ENCODE results near the gene XRCC3.

Gene XRCC3

GRCh38 chr14:103726474-103726873 is 11.2 kb upstream of the XRCC3 start:
- no peak for DNase-seq (ENCODE audit: low read depth, low spot score)

GRCh38 chr14:103725739-103726395 is 10.6 kb upstream of the XRCC3 start:
- DNase-seq (ENCODE audit: low read depth, low spot score) = no peak

GRCh38 chr14:103725001-103725682 is 9.9 kb upstream of the XRCC3 start:
- DNase-seq (ENCODE audit: low read depth, low spot score) = no peak

GRCh38 chr14:103724116-103724515 is 8.9 kb upstream of the XRCC3 start:
- no peak for DNase-seq (ENCODE audit: low read depth, low spot score)

DNA sequence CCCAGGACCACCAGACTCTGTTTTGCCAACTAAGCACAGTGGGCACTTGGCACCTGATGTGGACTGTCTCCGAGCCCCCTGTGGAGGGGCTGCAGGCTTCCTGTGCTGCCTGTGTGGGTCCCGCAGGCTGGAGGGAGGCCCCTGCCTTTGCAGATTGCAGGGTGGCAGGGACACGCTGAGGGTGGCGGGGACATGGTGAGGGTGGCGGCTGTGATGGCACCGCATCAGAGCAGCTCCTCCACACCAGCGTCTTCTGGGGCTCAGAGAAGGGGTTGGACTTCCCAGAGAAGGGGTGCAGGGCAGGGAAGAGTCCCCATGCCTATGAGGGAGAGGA is 8.5 kb upstream of the XRCC3 start:
- DNase-seq (ENCODE audit: low read depth, low spot score) = no peak

- peak; percentile 20 for DNase-seq (ENCODE audit: low read depth, low spot score)
These were observed 6.3 kb upstream of the XRCC3 start for GRCh38 chr14:103721334-103722120.

- no peak for DNase-seq (ENCODE audit: low read depth, low spot score)
These were observed 4.5 kb upstream of the XRCC3 start for GRCh38 chr14:103719751-103720150.

DNA sequence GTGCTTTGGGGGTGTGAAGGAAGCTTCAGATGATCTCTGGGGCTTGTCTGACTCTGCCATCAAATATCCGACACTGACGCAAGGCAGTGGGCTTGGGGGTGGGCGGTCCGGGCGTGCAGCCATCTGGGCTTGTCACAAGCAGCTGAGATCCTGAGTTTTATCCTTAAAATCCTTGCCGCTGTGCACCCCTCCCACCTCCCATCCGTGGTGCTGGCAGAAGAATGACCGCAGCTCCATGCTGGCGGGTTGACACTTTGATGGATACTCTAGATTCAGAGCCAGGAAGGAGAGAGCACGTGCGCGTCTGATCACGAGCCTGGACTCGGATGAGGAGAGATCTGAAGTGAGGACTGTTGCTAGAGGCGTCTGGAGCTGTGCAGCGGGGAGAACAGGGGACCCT is 3.3 kb upstream of the XRCC3 start:
- DNase-seq (ENCODE audit: low read depth, low spot score) = no peak

GRCh38 chr14:103716899-103717411 is 1.7 kb upstream of the XRCC3 start:
- DNase-seq (ENCODE audit: low read depth, low spot score) = no peak

GRCh38 chr14:103716091-103716801 is 995 bp upstream of the XRCC3 start:
- DNase-seq (ENCODE audit: low read depth, low spot score) = no peak

GRCh38 chr14:103714063-103714724 is 1.1 kb downstream of the XRCC3 start:
- DNase-seq (ENCODE audit: low read depth, low spot score) = no peak

GRCh38 chr14:103713304-103714062 is 1.8 kb downstream of the XRCC3 start:
- no peak for DNase-seq (ENCODE audit: low read depth, low spot score)

DNA sequence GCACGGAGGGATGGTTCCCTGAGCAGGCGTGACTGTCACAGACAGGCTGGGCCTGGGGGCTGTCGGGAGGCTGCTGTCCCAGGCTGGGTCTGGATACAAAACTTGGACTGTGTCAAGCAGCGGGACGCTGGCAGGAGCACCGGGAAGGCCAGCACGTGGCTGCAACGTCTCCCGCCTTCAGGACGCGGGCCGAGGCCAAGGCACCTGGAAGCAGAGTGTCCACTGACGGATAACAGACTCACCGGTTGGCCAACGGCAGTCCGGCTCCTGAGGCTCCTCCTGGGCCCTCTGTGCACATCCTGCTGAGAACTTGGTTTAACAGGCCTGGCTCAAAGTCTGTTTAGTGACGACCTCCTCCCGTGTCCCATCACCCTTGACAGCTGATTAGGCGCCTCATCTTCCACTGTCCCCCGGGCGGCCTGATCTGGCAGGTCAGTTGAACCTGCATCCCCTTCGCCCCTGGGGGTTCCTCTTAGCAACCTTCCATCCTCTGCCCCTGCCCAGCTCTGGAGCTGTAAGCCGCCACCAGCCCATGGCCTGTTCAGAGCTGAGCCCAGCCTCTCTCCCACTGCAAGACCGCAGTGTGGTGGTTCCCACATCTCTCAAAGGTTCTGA is 2.5 kb downstream of the XRCC3 start:
- no peak for DNase-seq (ENCODE audit: low read depth, low spot score)

GRCh38 chr14:103711516-103712431 is 3.5 kb downstream of the XRCC3 start:
- DNase-seq (ENCODE audit: low read depth, low spot score) = no peak

DNA sequence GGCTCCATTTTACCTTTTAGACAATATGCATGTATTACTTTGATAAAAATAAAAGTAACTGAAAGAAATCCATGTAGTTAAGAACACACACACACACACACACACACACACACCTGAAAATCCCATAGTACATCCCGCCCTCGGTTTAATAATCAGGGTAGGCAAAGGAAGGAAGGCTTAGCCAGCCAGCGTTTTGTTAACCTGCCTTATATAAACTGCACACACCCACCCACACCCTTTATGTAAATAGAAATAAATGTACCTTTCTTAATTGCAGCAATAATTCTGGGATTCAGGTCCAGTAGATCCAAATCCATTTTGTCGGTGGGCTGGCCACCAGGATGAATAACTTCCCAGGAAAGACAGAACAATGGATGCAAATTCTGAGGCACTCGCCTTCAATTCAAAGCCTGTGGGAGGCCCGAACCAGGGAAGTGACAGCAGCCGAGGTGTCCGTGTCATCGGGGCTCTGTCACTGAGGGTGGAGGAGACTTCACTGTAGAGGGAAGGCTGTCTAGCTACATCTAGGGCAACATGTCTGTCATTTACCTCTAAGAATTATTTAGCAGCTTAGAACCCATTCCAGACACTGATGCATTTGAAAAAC is 4.4 kb downstream of the XRCC3 start:
- DNase-seq (ENCODE audit: low read depth, low spot score) = no peak

DNA sequence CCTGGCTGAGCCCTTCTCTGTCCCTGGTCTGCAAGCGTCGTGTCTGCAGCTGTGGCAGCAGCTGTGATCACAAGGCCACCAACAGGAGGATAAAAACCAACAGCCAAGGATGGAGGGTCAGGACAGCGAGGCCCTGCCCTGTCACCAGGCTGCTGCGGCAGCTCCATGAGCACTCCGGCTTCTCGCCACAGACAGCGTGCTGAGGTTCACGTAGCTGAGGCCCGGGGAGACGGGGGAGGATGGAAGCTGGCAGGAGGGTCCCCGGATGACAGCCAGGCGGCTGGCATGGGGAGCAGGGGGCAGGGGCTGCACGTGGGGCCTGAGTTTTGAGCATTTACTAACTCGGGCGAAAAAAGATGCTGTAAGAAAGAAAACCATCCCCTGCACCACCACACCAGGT is 5.4 kb downstream of the XRCC3 start:
- DNase-seq (ENCODE audit: low read depth, low spot score) = no peak

- DNase-seq (ENCODE audit: low read depth, low spot score) = no peak
These were observed 6.5 kb downstream of the XRCC3 start for GRCh38 chr14:103708750-103709187.
